IMR-90 (cell line): ENCODE results near the gene SLIT3. TPM values are rescaled to one million over a fixed set of nuclear protein-coding genes. Genes with fewer than 3 reads are reported as not detected.

Experiments
- ATAC-seq: fragments of 200-7000 bp; cut with Tn5 transposase; 2 replicates; pipeline ENCODE4 v1.9.1; 2020; ENCODE audit warnings: low read depth, mild to moderate bottlenecking, moderate library complexity
- BruUV-seq: library from RNA; stranded (reverse); fragments of 400-500 nt; replicated peaks from 2 replicates; lab custom pipeline; 2021; lab: Mats Ljungman, UMichigan
- CTCF ChIA-PET: fragments of 300-600 bp; formaldehyde crosslinking; extraction: SDS; loops from one replicate; lab custom pipeline; 2021; ENCODE audit warnings: antibody characterized with exemption; lab: Yijun Ruan, JAX
- POLR2A ChIA-PET: fragments of 300-600 bp; sonication (Branson Sonifier 250); formaldehyde crosslinking; loops from one replicate; lab custom pipeline; 2022; ENCODE audit warnings: antibody characterized with exemption; ENCODE audit not compliant: unreplicated experiment; lab: Charles Lee
- DNase-seq: peaks from one replicate; pipeline ENCODE4 v3.0.0; 2013
- H2AFZ ChIP-seq: replicated peaks from 2 replicates; pipeline ENCODE3; 2013; ENCODE audit warnings: low read length, mild to moderate bottlenecking; ENCODE audit not compliant: poor library complexity
- H2AK5ac ChIP-seq: 2 replicates; pipeline ENCODE4 v1.6.1; 2013; ENCODE audit warnings: low read depth, low read length, inconsistent platforms
- H2AK9ac ChIP-seq: replicated peaks from 2 replicates; pipeline ENCODE3; 2013; ENCODE audit warnings: mild to moderate bottlenecking, low read depth, low read length, moderate library complexity; ENCODE audit not compliant: poor library complexity
- H2BK120ac ChIP-seq: 2 replicates; pipeline ENCODE4 v1.6.1; 2013; ENCODE audit warnings: low read depth, low read length, inconsistent platforms
- H2BK15ac ChIP-seq: 3 replicates; pipeline ENCODE4 v1.6.1; 2013; ENCODE audit warnings: low read depth, low read length, inconsistent platforms
- H2BK20ac ChIP-seq: 2 replicates; pipeline ENCODE4 v1.6.1; 2013; ENCODE audit warnings: low read depth, mild to moderate bottlenecking, inconsistent platforms, low read length, moderate library complexity
- H2BK5ac ChIP-seq: 2 replicates; pipeline ENCODE4 v1.6.1; 2013; ENCODE audit warnings: mild to moderate bottlenecking, low read depth, low read length, inconsistent platforms; ENCODE audit not compliant: poor library complexity, severe bottlenecking
- H3K14ac ChIP-seq: replicated peaks from 2 replicates; pipeline ENCODE4 v1.6.1; 2013; ENCODE audit warnings: low read depth, low read length, inconsistent platforms
- H3K18ac ChIP-seq: 2 replicates; pipeline ENCODE4 v1.6.1; 2013; ENCODE audit warnings: low read depth, low read length, control low read depth
- H3K23ac ChIP-seq: 2 replicates; pipeline ENCODE4 v1.6.1; 2013; ENCODE audit warnings: low read depth, low read length, inconsistent platforms
- H3K27ac ChIP-seq: 2 replicates; pipeline ENCODE4 v1.5.1; 2013; ENCODE audit warnings: mild to moderate bottlenecking, control low read depth, low read length; ENCODE audit not compliant: insufficient read depth
- H3K27me3 ChIP-seq: 2 replicates; pipeline ENCODE4 v1.6.1; 2013; ENCODE audit warnings: low read length; ENCODE audit not compliant: control insufficient read depth, insufficient read depth
- H3K36me3 ChIP-seq: 2 replicates; pipeline ENCODE4 v1.6.1; 2013; ENCODE audit warnings: low read length, mixed read lengths; ENCODE audit not compliant: control insufficient read depth, insufficient read depth
- H3K4ac ChIP-seq: 2 replicates; pipeline ENCODE4 v1.6.1; 2013; ENCODE audit warnings: low read depth, low read length, inconsistent platforms
- H3K4me1 ChIP-seq: 2 replicates; pipeline ENCODE4 v1.6.1; 2013; ENCODE audit warnings: low read length, mixed read lengths; ENCODE audit not compliant: control insufficient read depth, insufficient read depth
- H3K4me2 ChIP-seq: 2 replicates; pipeline ENCODE4 v1.6.1; 2013; ENCODE audit warnings: low read depth, mild to moderate bottlenecking, control low read depth, low read length, moderate library complexity
- H3K4me3 ChIP-seq: 2 replicates; pipeline ENCODE4 v1.5.1; 2013; ENCODE audit warnings: low read depth, mild to moderate bottlenecking, control low read depth, low read length, moderate library complexity; ENCODE audit not compliant: insufficient read depth
- H3K56ac ChIP-seq: 2 replicates; pipeline ENCODE4 v1.6.1; 2013; ENCODE audit warnings: low read length, inconsistent platforms; ENCODE audit not compliant: insufficient read depth; ENCODE audit errors: extremely low read depth
- H3K79me1 ChIP-seq, 2 experiments: 2 replicates each; pipeline ENCODE4 v1.6.1; 2013; ENCODE audit warnings: low read length in 2 of 2, inconsistent platforms in 1 of 2, low read depth in 1 of 2
- H3K9ac ChIP-seq: 2 replicates; pipeline ENCODE4 v1.6.1; 2013; ENCODE audit warnings: low read depth, low read length, control low read depth
- H3K9me1 ChIP-seq: 2 replicates; pipeline ENCODE4 v1.6.1; 2013; ENCODE audit warnings: low read length, inconsistent platforms; ENCODE audit not compliant: insufficient read depth
- H3K9me3 ChIP-seq: 2 replicates; pipeline ENCODE4 v1.6.1; 2013; ENCODE audit warnings: low read length; ENCODE audit not compliant: control insufficient read depth, insufficient read depth
- H4K20me1 ChIP-seq: 2 replicates; pipeline ENCODE4 v1.6.1; 2013; ENCODE audit warnings: low read length, inconsistent platforms; ENCODE audit not compliant: insufficient read depth
- H4K5ac ChIP-seq: 2 replicates; pipeline ENCODE4 v1.6.1; 2013; ENCODE audit warnings: mild to moderate bottlenecking, low read depth, low read length, control low read depth
- H4K8ac ChIP-seq, 2 experiments: 2 replicates each; pipeline ENCODE4 v1.6.1; 2013; ENCODE audit warnings: low read depth in 2 of 2, low read length in 2 of 2, control low read depth in 1 of 2, inconsistent platforms in 1 of 2
- H4K91ac ChIP-seq: 2 replicates; pipeline ENCODE4 v1.6.1; 2013; ENCODE audit warnings: low read depth, low read length, inconsistent platforms; ENCODE audit not compliant: insufficient read depth
- BHLHE40 ChIP-seq: fragments of 150-350 bp; IDR thresholded peaks from 2 replicates; pipeline ENCODE4 v1.6.1; 2016; ENCODE audit warnings: mild to moderate bottlenecking, low read depth, low read length
- CEBPB ChIP-seq: IDR thresholded peaks from 2 replicates; pipeline ENCODE4 v1.6.1; 2012; ENCODE audit warnings: low read depth, low read length, improper control_type of control experiment
- CHD1 ChIP-seq: IDR thresholded peaks from 2 replicates; pipeline ENCODE4 v1.6.1; 2012; ENCODE audit warnings: low read depth, low read length, improper control_type of control experiment
- CTCF ChIP-seq: conservative IDR thresholded peaks from 2 replicates; pipeline ENCODE4 v1.5.1; 2012; ENCODE audit warnings: mild to moderate bottlenecking, low read depth, low read length, improper control_type of control experiment
- ELK1 ChIP-seq: fragments of 150-350 bp; IDR thresholded peaks from 2 replicates; pipeline ENCODE4 v1.6.1; 2016; ENCODE audit warnings: low read depth, mild to moderate bottlenecking, low read length, moderate library complexity, borderline replicate concordance
- FOS ChIP-seq: fragments of 150-350 bp; IDR thresholded peaks from 2 replicates; pipeline ENCODE4 v1.6.1; 2016; ENCODE audit warnings: low read depth, low read length
- MAFK ChIP-seq: IDR thresholded peaks from 2 replicates; pipeline ENCODE4 v1.6.1; 2012; ENCODE audit warnings: low read depth, low read length, improper control_type of control experiment
- MAZ ChIP-seq: IDR thresholded peaks from 2 replicates; pipeline ENCODE4 v1.6.1; 2012; ENCODE audit warnings: low read depth, mild to moderate bottlenecking, low read length, improper control_type of control experiment, moderate library complexity, borderline replicate concordance
- MXI1 ChIP-seq: IDR thresholded peaks from 2 replicates; pipeline ENCODE4 v1.6.1; 2012; ENCODE audit warnings: low read depth, mild to moderate bottlenecking, low read length, moderate library complexity, borderline replicate concordance
- NFE2L2 ChIP-seq: fragments of 150-350 bp; IDR thresholded peaks from 2 replicates; pipeline ENCODE4 v1.6.1; 2016; ENCODE audit warnings: low read depth, mild to moderate bottlenecking, low read length
- POLR2A ChIP-seq: IDR thresholded peaks from 2 replicates; pipeline ENCODE4 v1.6.1; 2012; ENCODE audit warnings: mild to moderate bottlenecking, low read depth, low read length
- RAD21 ChIP-seq: IDR thresholded peaks from 2 replicates; pipeline ENCODE4 v1.6.1; 2012; ENCODE audit warnings: low read length, improper control_type of control experiment
- RCOR1 ChIP-seq: IDR thresholded peaks from 2 replicates; pipeline ENCODE4 v1.6.1; 2012; ENCODE audit warnings: mild to moderate bottlenecking, low read length, improper control_type of control experiment; ENCODE audit not compliant: insufficient replicate concordance
- RFX5 ChIP-seq: IDR thresholded peaks from 2 replicates; pipeline ENCODE4 v1.8.0; 2012; ENCODE audit warnings: low read depth, mild to moderate bottlenecking, low read length, moderate library complexity
- SMC3 ChIP-seq: fragments of 150-350 bp; IDR thresholded peaks from 2 replicates; pipeline ENCODE4 v1.6.1; 2016; ENCODE audit warnings: low read depth, mild to moderate bottlenecking, antibody characterized with exemption, low read length, moderate library complexity
- USF2 ChIP-seq: fragments of 150-350 bp; IDR thresholded peaks from 2 replicates; pipeline ENCODE4 v1.6.1; 2017; ENCODE audit warnings: mild to moderate bottlenecking, antibody characterized with exemption, low read length, low read depth
- WGBS, 2 experiments: methylation state at CpG; one replicate each; pipeline versions ENCODE4 v1.1.5 to v1.1.7; 2013; ENCODE audit warnings: missing lambda C conversion rate in 2 of 2; ENCODE audit not compliant: insufficient read length in 1 of 2; ENCODE audit errors: extremely low coverage in 2 of 2; 5-methylcytosine and 5-hydroxymethylcytosine counted together
- dilution Hi-C: fragments of 300-500 bp; cut with HindIII; formaldehyde crosslinking; loops from one replicate; pipeline ENCODE4 v1.14.3; 2018; ENCODE audit warnings: low sequenced_read_pairs; ENCODE audit not compliant: unreplicated experiment
- in situ Hi-C: fragments of 300-500 bp; cut with MboI; formaldehyde crosslinking; loops from 3 replicates; pipeline ENCODE4 v1.14.3; 2019; ENCODE audit warnings: low sequenced_read_pairs, inconsistent platforms, mixed read lengths
- intact Hi-C: fragments of 100-400 bp; cut with micrococcal nuclease; formaldehyde crosslinking; loops from 2 replicates; pipeline ENCODE4 v1.10.0; 2022
- polyA plus RNA-seq, 3 experiments: library from polyadenylated mRNA; depleted of rRNA; stranded (reverse); fragments of >200 nt; gene quantifications; 2 replicates each; pipeline ENCODE4 v1.2.3, GENCODE V29; 2012; ENCODE audit warnings: low replicate concordance in 1 of 3
- total RNA-seq: library from RNA; depleted of rRNA; stranded (reverse); fragments of >200 nt; gene quantifications from 2 replicates; pipeline ENCODE4 v1.2.3, GENCODE V29; 2012

The SLIT3 gene
- total and polyA plus RNA-seq, 2 of the 4 experiments (the other 2 are of a cell fraction) = 0.18 to 0.50 TPM

GRCh38 chr5:168675883-168676408 is 625.0 kb downstream of the SLIT3 start:
- Histone ChIP-seq H2BK15ac (no peak overlapping the region), H3K14ac (no peak overlapping the region), H2AK9ac (no peak overlapping the region), H4K20me1 (no peaks in the 10 kb centered on the region), H3K27ac (no peak overlapping the region), H3K4me1 (no peaks in the 10 kb centered on the region), H2AK5ac (no peak overlapping the region), H4K5ac (no peak overlapping the region), H3K9ac (no peak overlapping the region), H4K91ac (no peak overlapping the region), H2BK5ac (no peak overlapping the region), H3K23ac (no peak overlapping the region), H3K36me3 (no peaks in the 10 kb centered on the region), H3K9me3 (no peaks in the 10 kb centered on the region), H3K56ac (no peak overlapping the region), H3K79me1 (no peaks in the 10 kb centered on the region), H2AFZ (no peak overlapping the region), H3K9me1 (no peaks in the 10 kb centered on the region), H3K18ac (no peak overlapping the region), H3K4me3 (no peak overlapping the region), H4K8ac (no peak overlapping the region), H2BK20ac (no peak overlapping the region), H3K4me2 (no peak overlapping the region), H3K4ac (no peak overlapping the region), H3K27me3 (no peaks in the 10 kb centered on the region; the same call in 1 of the 2 replicates), H2BK120ac (no peak overlapping the region)
- TF ChIP-seq USF2 (no peak), NFE2L2 (no peak), MXI1 (no peak), POLR2A (no peak), MAZ (no peak), ELK1 (no peak), FOS (no peak), RCOR1 (no peak), BHLHE40 (no peak), CHD1 (no peak), MAFK (no peak), CTCF (no peak), CEBPB (no peak), SMC3 (no peak), RFX5 (no peak), RAD21 (no peak)
- WGBS, 2 experiments = no CpG with 5 or more reads among the region's 2 CpGs
- ChIA-PET POLR2A (no interaction called here), CTCF (interaction anchor here (0.7 kb wide), 1 partner anchor 380 kb away, joined by 3 read pairs; no protein-coding TSS in a partner anchor)
- intact Hi-C loops = loop anchor here (5.0 kb wide), 1 partner anchor 409 kb away; no protein-coding TSS in a partner anchor
- no peak for DNase-seq
- in situ Hi-C loops = loop anchor here (10.0 to 25.0 kb wide), 2 partner anchors 629 to 886 kb away; partner anchors contain the start of gene SLIT3
- ATAC-seq = no peak
- dilution Hi-C loops = no loop called here
- no TSS peak for BruUV-seq
